DOHH2 (cell line): Measurements from ENCODE around the gene PTPN14.

ENCODE experiments used
- H3F3A ChIP-seq: fragments of 200-600 bp; sonication (generic), shearing (Covaris generic); 2 replicates; pipeline ENCODE4 v1.6.0; 2016; ENCODE audit warnings: antibody characterized with exemption, mild to moderate bottlenecking; ENCODE audit not compliant: control insufficient read depth, insufficient read depth
- H3K27ac ChIP-seq: fragments of 200-600 bp; sonication (generic); 2 replicates; pipeline ENCODE4 v1.5.1; 2014; ENCODE audit warnings: low read depth, mild to moderate bottlenecking, low read length, moderate library complexity
- H3K27me3 ChIP-seq: fragments of 200-600 bp; sonication (generic); 2 replicates; pipeline ENCODE4 v1.6.1; 2014; ENCODE audit warnings: mild to moderate bottlenecking, low read length, mixed read lengths; ENCODE audit not compliant: control insufficient read depth
- H3K36me3 ChIP-seq: fragments of 200-600 bp; sonication (generic); 2 replicates; pipeline ENCODE4 v1.6.1; 2014; ENCODE audit warnings: mild to moderate bottlenecking, low read length, moderate library complexity, mixed read lengths; ENCODE audit not compliant: control insufficient read depth
- H3K4me1 ChIP-seq: fragments of 200-600 bp; sonication (generic); 2 replicates; pipeline ENCODE4 v1.6.1; 2014; ENCODE audit warnings: mild to moderate bottlenecking, low read length, mixed read lengths; ENCODE audit not compliant: control insufficient read depth
- H3K4me2 ChIP-seq: fragments of 200-600 bp; sonication (generic); 2 replicates; pipeline ENCODE4 v1.6.0; 2014; ENCODE audit warnings: mild to moderate bottlenecking, low read length, moderate library complexity
- H3K4me3 ChIP-seq: fragments of 200-600 bp; sonication (generic); 2 replicates; pipeline ENCODE4 v1.5.1; 2014; ENCODE audit warnings: mild to moderate bottlenecking, low read length, mixed read lengths
- H3K79me2 ChIP-seq: fragments of 200-600 bp; sonication (generic); 2 replicates; pipeline ENCODE4 v1.6.1; 2014; ENCODE audit warnings: mild to moderate bottlenecking, low read length, mixed read lengths; ENCODE audit not compliant: control insufficient read depth
- H3K9me2 ChIP-seq: fragments of 200-600 bp; sonication (generic); replicated peaks from 2 replicates; pipeline ENCODE4 v1.6.1; 2014; ENCODE audit warnings: mild to moderate bottlenecking, low read length, mixed read lengths; ENCODE audit not compliant: control insufficient read depth
- H3K9me3 ChIP-seq: fragments of 200-600 bp; sonication (generic); 2 replicates; pipeline ENCODE4 v1.6.1; 2014; ENCODE audit warnings: antibody characterized with exemption, low read length, mixed read lengths; ENCODE audit not compliant: control insufficient read depth, insufficient read depth
- H4K20me1 ChIP-seq: fragments of 200-600 bp; sonication (generic); 2 replicates; pipeline ENCODE4 v1.6.0; 2014; ENCODE audit warnings: low read depth, mild to moderate bottlenecking, antibody characterized with exemption, low read length, moderate library complexity; ENCODE audit not compliant: control insufficient read depth, insufficient read depth
- EZH2phosphoT487 ChIP-seq: fragments of 200-600 bp; sonication (generic); IDR thresholded peaks from 2 replicates; pipeline ENCODE4 v1.6.1; 2017; ENCODE audit warnings: borderline replicate concordance, mild to moderate bottlenecking, antibody characterized with exemption, low read length, moderate library complexity, mixed read lengths
- TF ChIP-seq, protein P1 (sequence below): fragments of 200-600 bp; sonication (generic); IDR thresholded peaks from one replicate; pipeline ENCODE4 v1.5.1; 2014; ENCODE audit warnings: antibody characterized with exemption, mild to moderate bottlenecking, low read depth, low read length; ENCODE audit not compliant: poor library complexity, severe bottlenecking

The PTPN14 gene

DNA sequence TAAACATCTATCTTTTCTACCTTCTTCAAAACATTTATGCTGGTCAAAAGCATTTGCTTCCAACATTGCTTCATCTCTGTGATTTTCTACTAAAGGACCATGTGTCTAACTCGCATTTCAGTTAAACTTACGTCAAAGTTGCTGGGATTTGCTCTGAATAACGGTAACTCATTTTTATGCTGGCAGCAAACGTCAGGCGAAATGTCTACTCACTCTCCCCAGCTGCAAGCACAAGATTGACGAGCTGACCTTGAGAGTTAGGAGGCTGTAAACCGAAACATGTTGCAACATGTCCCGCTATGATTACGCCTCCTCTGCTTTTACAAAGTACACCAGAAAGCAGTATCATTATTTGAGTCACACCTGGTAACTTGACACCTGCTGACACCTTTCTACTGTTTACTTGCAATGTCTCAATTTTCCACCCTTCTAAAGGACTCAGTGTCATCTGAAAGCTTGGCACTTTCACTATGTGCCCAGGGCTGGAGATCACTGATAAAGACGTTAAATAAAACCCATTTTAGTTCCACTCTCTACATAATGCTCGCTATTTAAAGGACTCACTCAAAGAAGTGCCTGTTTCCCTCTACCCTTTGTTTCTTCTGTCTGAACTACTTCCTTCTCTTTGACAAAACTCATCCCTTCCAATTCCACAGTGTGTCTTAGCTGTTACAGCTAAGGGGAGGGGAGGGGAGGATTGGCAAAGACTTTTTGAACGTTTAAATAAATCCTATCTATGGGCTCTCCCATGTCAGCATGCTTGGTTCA lies 111.9 kb downstream of the PTPN14 start:
- no peak overlapping the region for H3K4me3 ChIP-seq
- H3K36me3 ChIP-seq: no peaks in the 10 kb centered on the region
- H3F3A ChIP-seq: no peaks in the 10 kb centered on the region
- no peaks in the 10 kb centered on the region for H3K4me1 ChIP-seq
- no peaks in the 10 kb centered on the region for H3K9me2 ChIP-seq
- no peak overlapping the region for H3K27ac ChIP-seq
- H3K79me2 ChIP-seq: no peaks in the 10 kb centered on the region
- H4K20me1 ChIP-seq: no peaks in the 10 kb centered on the region
- 0 out of 2 replicates have a peak, but pooled peaks cover 5% of the 10 kb centered on the region for H3K27me3 ChIP-seq
- TF ChIP-seq, protein P1, sequence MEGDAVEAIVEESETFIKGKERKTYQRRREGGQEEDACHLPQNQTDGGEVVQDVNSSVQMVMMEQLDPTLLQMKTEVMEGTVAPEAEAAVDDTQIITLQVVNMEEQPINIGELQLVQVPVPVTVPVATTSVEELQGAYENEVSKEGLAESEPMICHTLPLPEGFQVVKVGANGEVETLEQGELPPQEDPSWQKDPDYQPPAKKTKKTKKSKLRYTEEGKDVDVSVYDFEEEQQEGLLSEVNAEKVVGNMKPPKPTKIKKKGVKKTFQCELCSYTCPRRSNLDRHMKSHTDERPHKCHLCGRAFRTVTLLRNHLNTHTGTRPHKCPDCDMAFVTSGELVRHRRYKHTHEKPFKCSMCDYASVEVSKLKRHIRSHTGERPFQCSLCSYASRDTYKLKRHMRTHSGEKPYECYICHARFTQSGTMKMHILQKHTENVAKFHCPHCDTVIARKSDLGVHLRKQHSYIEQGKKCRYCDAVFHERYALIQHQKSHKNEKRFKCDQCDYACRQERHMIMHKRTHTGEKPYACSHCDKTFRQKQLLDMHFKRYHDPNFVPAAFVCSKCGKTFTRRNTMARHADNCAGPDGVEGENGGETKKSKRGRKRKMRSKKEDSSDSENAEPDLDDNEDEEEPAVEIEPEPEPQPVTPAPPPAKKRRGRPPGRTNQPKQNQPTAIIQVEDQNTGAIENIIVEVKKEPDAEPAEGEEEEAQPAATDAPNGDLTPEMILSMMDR: no peak
- no peak for TF ChIP-seq EZH2phosphoT487
- H3K9me3 ChIP-seq: no peaks in the 10 kb centered on the region
- H3K4me2 ChIP-seq: no peak overlapping the region

DNA sequence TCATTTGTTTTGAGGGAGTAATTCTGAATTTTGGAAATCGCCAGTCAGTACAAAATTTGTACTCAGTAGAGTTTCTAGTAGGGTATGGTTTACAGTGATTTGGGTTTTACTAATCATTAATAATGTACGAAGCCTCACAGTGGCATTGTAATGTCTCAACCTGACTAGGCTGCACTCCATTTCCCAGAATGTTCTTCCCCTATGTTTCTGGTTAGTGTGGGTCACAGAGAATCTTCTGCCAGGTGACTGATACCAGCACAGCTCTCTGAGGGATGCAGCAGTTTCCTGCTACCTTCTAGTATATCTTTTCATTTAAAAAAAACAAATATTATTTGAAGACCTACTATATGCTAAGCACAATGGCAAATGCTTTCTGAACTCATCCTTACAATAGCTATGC lies 112.9 kb downstream of the PTPN14 start:
- Histone ChIP-seq H3K9me2 (no peaks in the 10 kb centered on the region), H4K20me1 (no peaks in the 10 kb centered on the region), H3K36me3 (no peaks in the 10 kb centered on the region), H3K27ac (no peak overlapping the region), H3K79me2 (no peaks in the 10 kb centered on the region), H3K4me3 (no peak overlapping the region), H3K27me3 (0 out of 2 replicates have a peak, but pooled peaks cover 5% of the 10 kb centered on the region), H3K4me1 (no peaks in the 10 kb centered on the region), H3K4me2 (no peak overlapping the region), H3K9me3 (no peaks in the 10 kb centered on the region), H3F3A (no peaks in the 10 kb centered on the region)
- TF ChIP-seq, protein P1: no peak
- TF ChIP-seq EZH2phosphoT487: no peak

DNA sequence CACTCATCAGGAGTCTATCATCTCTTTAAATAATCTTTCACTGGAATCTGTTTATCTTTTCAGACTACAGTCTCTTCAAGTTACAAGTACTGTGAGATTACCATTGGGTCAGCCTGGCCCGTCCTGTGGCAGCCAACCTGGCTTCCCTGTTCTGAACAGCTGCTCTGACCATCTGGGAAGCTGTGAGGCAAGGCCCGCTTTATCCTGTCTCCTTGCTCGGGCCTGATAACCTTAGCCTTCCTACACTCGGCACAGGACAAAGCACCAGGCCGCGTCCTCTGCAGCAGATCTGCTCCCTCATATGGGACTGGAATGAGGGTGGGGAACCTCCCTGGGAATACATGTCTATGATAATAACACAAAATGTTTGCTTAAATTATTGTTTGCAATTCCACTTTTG lies 113.3 kb downstream of the PTPN14 start:
- Histone ChIP-seq H3K4me3 (no peak overlapping the region), H3K9me3 (no peaks in the 10 kb centered on the region), H3K36me3 (no peaks in the 10 kb centered on the region), H3K27me3 (0 out of 2 replicates have a peak, but pooled peaks cover 5% of the 10 kb centered on the region), H4K20me1 (no peaks in the 10 kb centered on the region), H3F3A (no peaks in the 10 kb centered on the region), H3K9me2 (no peaks in the 10 kb centered on the region), H3K4me1 (no peaks in the 10 kb centered on the region), H3K4me2 (no peak overlapping the region), H3K27ac (no peak overlapping the region), H3K79me2 (no peaks in the 10 kb centered on the region)
- TF ChIP-seq, protein P1: no peak
- no peak for TF ChIP-seq EZH2phosphoT487
